ENCODE measurements around the gene EPB42.

Gene EPB42

DNA sequence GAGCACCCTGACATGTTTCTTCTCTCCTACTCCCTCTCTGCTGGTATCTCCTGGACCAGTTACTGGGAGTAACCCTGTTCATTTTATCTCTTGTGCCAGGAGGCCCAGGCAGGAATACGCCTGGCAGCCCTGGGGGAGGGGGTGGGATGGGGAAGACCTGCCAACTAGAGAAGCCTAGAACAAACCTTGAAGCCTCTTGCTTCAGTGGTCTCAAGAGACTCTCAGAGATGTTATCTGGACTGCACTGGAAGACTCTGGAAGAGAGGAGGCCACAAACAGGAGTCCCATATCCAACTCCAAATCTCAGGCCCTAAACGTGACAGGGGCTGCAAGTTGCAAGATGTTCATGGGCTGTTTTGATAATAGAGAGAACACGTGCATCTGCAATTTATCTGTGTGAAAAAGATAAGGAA, at the start of gene EPB42:
Gene EPB42 (minus strand): TSS at position 28 of the 413 bp plus-strand sequence. CDS start 193 bp downstream, outside the sequence.
- Histone ChIP-seq H3K4me3 (ENCODE audit: low read length) (no peak within 1 kb of the TSS), H3K9ac (ENCODE audit: low read length) (no peak within 1 kb of the TSS), H3K4me1 (ENCODE audit: control insufficient read depth, insufficient read depth, low read length) (peaks cover 12% of the 10 kb centered on the region), H3K27me3 (replicated peaks; ENCODE audit: control insufficient read depth, insufficient read depth, low read length) (peaks cover 29% of the 10 kb centered on the region), H3K36me3 (ENCODE audit: control insufficient read depth, insufficient read depth, low read length, severe bottlenecking) (no peaks in the 10 kb centered on the region), H3K9me3 (ENCODE audit: control insufficient read depth, low read length) (no peaks in the 10 kb centered on the region)
- no peak for DNase-seq (ENCODE audit: low read depth)

DNA sequence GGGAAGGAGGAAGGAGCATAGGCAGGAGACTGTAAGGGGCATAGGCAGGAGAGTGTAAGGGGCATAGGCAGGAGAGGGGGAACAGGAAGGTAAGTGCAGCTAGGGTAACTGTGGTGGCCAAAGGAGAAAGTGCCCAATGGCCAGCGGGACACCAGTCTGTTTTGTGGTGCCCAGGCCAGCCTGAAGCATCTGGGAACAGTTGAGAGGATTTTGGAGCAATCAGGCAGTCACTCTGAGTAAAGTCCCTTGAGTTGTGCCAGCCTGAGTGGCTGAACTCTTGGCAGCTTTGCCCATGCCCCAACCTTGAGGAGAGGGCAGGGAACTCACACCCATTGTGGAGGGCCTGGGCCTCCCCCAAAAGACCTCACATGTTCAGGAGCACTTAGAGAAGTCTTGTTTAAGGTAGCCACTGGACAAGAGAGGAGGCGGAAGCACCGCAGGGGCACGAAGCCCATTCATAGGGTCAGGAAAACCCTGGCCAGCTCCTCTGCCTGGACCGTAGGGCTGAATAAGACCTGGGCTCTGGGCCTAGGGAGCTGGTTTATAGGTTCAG, 49.4 kb upstream of the EPB42 start:
- peaks cover 47% of the 10 kb centered on the region for H3K27me3 ChIP-seq (replicated peaks; ENCODE audit: control insufficient read depth, insufficient read depth, low read length)
- no peak overlapping the region for H3K4me3 ChIP-seq (ENCODE audit: low read length)
- H3K9ac ChIP-seq (ENCODE audit: low read length): no peak overlapping the region
- no peaks in the 10 kb centered on the region for H3K9me3 ChIP-seq (ENCODE audit: control insufficient read depth, low read length)
- DNase-seq (ENCODE audit: low read depth): no peak
- no peaks in the 10 kb centered on the region for H3K36me3 ChIP-seq (ENCODE audit: control insufficient read depth, insufficient read depth, low read length, severe bottlenecking)
- H3K4me1 ChIP-seq (ENCODE audit: control insufficient read depth, insufficient read depth, low read length): peaks cover 3% of the 10 kb centered on the region

- no peak for DNase-seq (ENCODE audit: low read depth)
- Histone ChIP-seq H3K4me1 (ENCODE audit: control insufficient read depth, insufficient read depth, low read length) (no peaks in the 10 kb centered on the region), H3K9me3 (ENCODE audit: control insufficient read depth, low read length) (no peaks in the 10 kb centered on the region), H3K4me3 (ENCODE audit: low read length) (no peak overlapping the region), H3K9ac (ENCODE audit: low read length) (no peak overlapping the region), H3K36me3 (ENCODE audit: control insufficient read depth, insufficient read depth, low read length, severe bottlenecking) (no peaks in the 10 kb centered on the region), H3K27me3 (replicated peaks; ENCODE audit: control insufficient read depth, insufficient read depth, low read length) (peaks cover 53% of the 10 kb centered on the region)
Observed at GRCh38 chr15:43268111-43269105, 47.6 kb upstream of the EPB42 start.

- Histone ChIP-seq H3K9me3 (ENCODE audit: control insufficient read depth, low read length) (no peaks in the 10 kb centered on the region), H3K4me1 (ENCODE audit: control insufficient read depth, insufficient read depth, low read length) (no peaks in the 10 kb centered on the region), H3K36me3 (ENCODE audit: control insufficient read depth, insufficient read depth, low read length, severe bottlenecking) (no peaks in the 10 kb centered on the region), H3K27me3 (replicated peaks; ENCODE audit: control insufficient read depth, insufficient read depth, low read length) (peaks cover 59% of the 10 kb centered on the region), H3K9ac (ENCODE audit: low read length) (no peak overlapping the region), H3K4me3 (ENCODE audit: low read length) (no peak overlapping the region)
- DNase-seq (ENCODE audit: low read depth): no peak
Observed at GRCh38 chr15:43267439-43267838, 46.6 kb upstream of the EPB42 start.

DNA sequence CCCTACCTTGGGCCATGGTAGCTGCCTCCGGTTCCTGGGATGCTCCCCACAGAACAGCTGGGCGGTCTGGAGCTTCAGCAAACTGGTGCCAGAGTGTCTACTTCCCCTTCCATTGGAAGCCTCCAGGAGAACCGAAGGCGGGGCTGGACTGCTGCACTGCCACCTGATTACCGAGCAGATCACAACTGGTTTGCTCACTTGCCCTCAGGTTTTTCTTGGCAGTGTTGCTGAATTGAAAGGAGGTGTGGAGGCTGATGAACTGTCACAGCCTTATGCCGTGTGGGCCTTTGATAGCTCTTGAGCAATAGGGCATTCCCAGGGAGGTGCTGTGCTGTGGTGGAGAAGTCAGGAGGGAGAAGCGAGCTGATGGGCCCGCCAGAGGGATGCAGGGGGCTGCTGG, 46.0 kb upstream of the EPB42 start, which contains the start of gene TGM5:
Gene TGM5 (minus strand): TSS at position 95 of the 400 bp plus-strand sequence. CDS start 79 bp downstream, at position 16.
- Histone ChIP-seq H3K4me1 (ENCODE audit: control insufficient read depth, insufficient read depth, low read length) (no peaks in the 10 kb centered on the region), H3K9me3 (ENCODE audit: control insufficient read depth, low read length) (no peaks in the 10 kb centered on the region), H3K27me3 (replicated peaks; ENCODE audit: control insufficient read depth, insufficient read depth, low read length) (peaks cover 59% of the 10 kb centered on the region), H3K9ac (ENCODE audit: low read length) (no peak within 1 kb of the TSS), H3K36me3 (ENCODE audit: control insufficient read depth, insufficient read depth, low read length, severe bottlenecking) (no peaks in the 10 kb centered on the region), H3K4me3 (ENCODE audit: low read length) (no peak within 1 kb of the TSS)
- DNase-seq (ENCODE audit: low read depth): no peak

- H3K9ac ChIP-seq (ENCODE audit: low read length): no peak overlapping the region
- H3K27me3 ChIP-seq (replicated peaks; ENCODE audit: control insufficient read depth, insufficient read depth, low read length): peaks cover 63% of the 10 kb centered on the region
- DNase-seq (ENCODE audit: low read depth): no peak
- no peaks in the 10 kb centered on the region for H3K4me1 ChIP-seq (ENCODE audit: control insufficient read depth, insufficient read depth, low read length)
- H3K9me3 ChIP-seq (ENCODE audit: control insufficient read depth, low read length): no peaks in the 10 kb centered on the region
- no peaks in the 10 kb centered on the region for H3K36me3 ChIP-seq (ENCODE audit: control insufficient read depth, insufficient read depth, low read length, severe bottlenecking)
- H3K4me3 ChIP-seq (ENCODE audit: low read length): no peak overlapping the region
Observed at GRCh38 chr15:43266386-43266785, 45.6 kb upstream of the EPB42 start.

- Histone ChIP-seq H3K4me1 (ENCODE audit: control insufficient read depth, insufficient read depth, low read length) (no peaks in the 10 kb centered on the region), H3K9me3 (ENCODE audit: control insufficient read depth, low read length) (no peaks in the 10 kb centered on the region), H3K9ac (ENCODE audit: low read length) (no peak overlapping the region), H3K27me3 (replicated peaks; ENCODE audit: control insufficient read depth, insufficient read depth, low read length) (peaks cover 52% of the 10 kb centered on the region), H3K36me3 (ENCODE audit: control insufficient read depth, insufficient read depth, low read length, severe bottlenecking) (no peaks in the 10 kb centered on the region), H3K4me3 (ENCODE audit: low read length) (no peak overlapping the region)
- no peak for DNase-seq (ENCODE audit: low read depth)
Observed at GRCh38 chr15:43260011-43260615, 39.3 kb upstream of the EPB42 start.

GRCh38 chr15:43258781-43259180, 38.0 kb upstream of the EPB42 start:
- no peaks in the 10 kb centered on the region for H3K9me3 ChIP-seq (ENCODE audit: control insufficient read depth, low read length)
- DNase-seq (ENCODE audit: low read depth): no peak
- peaks cover 62% of the 10 kb centered on the region for H3K27me3 ChIP-seq (replicated peaks; ENCODE audit: control insufficient read depth, insufficient read depth, low read length)
- no peak overlapping the region for H3K4me3 ChIP-seq (ENCODE audit: low read length)
- no peaks in the 10 kb centered on the region for H3K36me3 ChIP-seq (ENCODE audit: control insufficient read depth, insufficient read depth, low read length, severe bottlenecking)
- no peaks in the 10 kb centered on the region for H3K4me1 ChIP-seq (ENCODE audit: control insufficient read depth, insufficient read depth, low read length)
- no peak overlapping the region for H3K9ac ChIP-seq (ENCODE audit: low read length)

GRCh38 chr15:43256341-43256740, 35.5 kb upstream of the EPB42 start:
- H3K27me3 ChIP-seq (replicated peaks; ENCODE audit: control insufficient read depth, insufficient read depth, low read length): peaks cover 57% of the 10 kb centered on the region
- no peak for DNase-seq (ENCODE audit: low read depth)
- no peak overlapping the region for H3K9ac ChIP-seq (ENCODE audit: low read length)
- no peaks in the 10 kb centered on the region for H3K36me3 ChIP-seq (ENCODE audit: control insufficient read depth, insufficient read depth, low read length, severe bottlenecking)
- no peaks in the 10 kb centered on the region for H3K9me3 ChIP-seq (ENCODE audit: control insufficient read depth, low read length)
- H3K4me1 ChIP-seq (ENCODE audit: control insufficient read depth, insufficient read depth, low read length): no peaks in the 10 kb centered on the region
- H3K4me3 ChIP-seq (ENCODE audit: low read length): no peak overlapping the region

GRCh38 chr15:43255376-43255775, 34.6 kb upstream of the EPB42 start:
- no peak for DNase-seq (ENCODE audit: low read depth)
- Histone ChIP-seq H3K9me3 (ENCODE audit: control insufficient read depth, low read length) (no peaks in the 10 kb centered on the region), H3K27me3 (replicated peaks; ENCODE audit: control insufficient read depth, insufficient read depth, low read length) (peaks cover 52% of the 10 kb centered on the region), H3K4me1 (ENCODE audit: control insufficient read depth, insufficient read depth, low read length) (no peaks in the 10 kb centered on the region), H3K4me3 (ENCODE audit: low read length) (no peak overlapping the region), H3K9ac (ENCODE audit: low read length) (no peak overlapping the region), H3K36me3 (ENCODE audit: control insufficient read depth, insufficient read depth, low read length, severe bottlenecking) (no peaks in the 10 kb centered on the region)

All from adipocyte (in vitro differentiated cells).